Adrenal gland (tissue), 12 donors: Measurements from ENCODE around the gene MPEG1. TPM values are rescaled to one million over a fixed set of nuclear protein-coding genes. Genes with fewer than 3 reads are reported as not detected.
A peak's percentile ranks its signal among the peaks of the same experiment; 100 is the strongest.

Experiments
- DNase-seq, 7 donors: peaks; one replicate each; pipeline ENCODE4 v3.0.0-alpha.2; 2019 to 2020
- H3K27ac ChIP-seq, 5 donors: fragments of 200-600 bp; sonication (generic) in 4 of 5; 1 replicate in 3 of 5; 2 replicates in 2 of 5; pipeline versions ENCODE4 v1.5.1 to v1.8.0; 2016 to 2020; ENCODE audit warnings: mild to moderate bottlenecking in 1 of 5
- H3K27me3 ChIP-seq: fragments of 200-600 bp; 2 replicates; pipeline ENCODE4 v1.8.0; 2021
- H3K36me3 ChIP-seq, 2 donors: fragments of 200-600 bp; replicated peaks in 1 of 2; 1 replicate in 1 of 2; 2 replicates in 1 of 2; pipeline versions ENCODE4 v1.5.1 to v1.8.0; 2018 to 2022
- H3K4me1 ChIP-seq, 2 donors: fragments of 200-600 bp; replicated peaks in 1 of 2; 1 replicate in 1 of 2; 2 replicates in 1 of 2; pipeline versions ENCODE4 v1.5.1 to v1.8.0; 2018 to 2021
- H3K4me3 ChIP-seq, 4 donors: fragments of 200-600 bp; sonication (generic) in 3 of 4; one replicate each; pipeline ENCODE4 v1.5.1; 2016 to 2018
- H3K9me3 ChIP-seq, 3 donors: fragments of 200-600 bp; sonication (generic) in 1 of 3; replicated peaks in 1 of 3; 1 replicate in 2 of 3; 2 replicates in 1 of 3; pipeline versions ENCODE4 v1.5.1 to v1.8.0; 2016 to 2021
- CTCF ChIP-seq, 6 experiments: fragments of 450-650 bp in 4 of 6; fragments of 200-600 bp in 2 of 6; sonication (generic) in 1 of 6; IDR thresholded peaks; 1 replicate in 5 of 6; 2 replicates in 1 of 6; pipeline versions ENCODE4 v1.5.1 to v1.8.0; 2016 to 2021; ENCODE audit warnings: antibody characterized with exemption in 6 of 6, mild to moderate bottlenecking in 2 of 6, moderate library complexity in 1 of 6
- POLR2A ChIP-seq, 2 donors: fragments of 450-650 bp; IDR thresholded peaks; one replicate each; pipeline ENCODE4 v1.6.1; 2017; ENCODE audit warnings: antibody characterized with exemption in 2 of 2, mild to moderate bottlenecking in 2 of 2, moderate library complexity in 1 of 2
- WGBS, 4 donors: extraction: QIAGEN DNeasy Blood & Tissue Kit in 2 of 4; methylation state at CpG; one replicate each; pipeline versions ENCODE4 v1.1.5 to v1.1.7; 2013 to 2017; 5-methylcytosine and 5-hydroxymethylcytosine counted together
- intact Hi-C, 2 donors: fragments of 100-400 bp; cut with DNase I; formaldehyde crosslinking; loops; one replicate each; pipeline versions ENCODE4 v1.14.1 to v1.15.0; 2022 to 2023
- polyA plus RNA-seq, 3 donors: library from polyadenylated mRNA; stranded (reverse); fragments of 200-250 nt in 2 of 3; fragments of 350-450 nt in 1 of 3; fragmentation: Illumina TruSeq in 1 of 3; extraction: RNeasy Lipid Tissue Mini Kit (QIAGEN cat#74804) in 1 of 3; gene quantifications; one replicate each; pipeline ENCODE4 v1.2.3, GENCODE V29; 2013 to 2014
- total RNA-seq, 9 donors: library from RNA; depleted of rRNA in 4 of 9; stranded (reverse); fragments of >200 nt in 4 of 9; fragments of 120-200 nt in 1 of 9; fragmentation: NEBNext Ultra II Directional in 1 of 9; extraction: Animal tissue kit (Norgen Biotek cat#: 25700) in 1 of 9; gene quantifications; one replicate each; pipeline versions ENCODE4 v1.1.0 to v1.2.4, GENCODE V29; 2013 to 2023
- donor health status: healthy with polysubstance abuse.
- donor health status: Bipolar disorder and iron deficiency.
- donor health status: DM: yes; HTN: yes; CAD: no.
- donor health status: DM: no; HTN: no; CAD: no.
- donor health status: DM: no; HTN: no; CAD: no.
- donor health status: DM: yes; HTN: yes; CAD: no.

MPEG1 gene
- total and polyA plus RNA-seq, 12 donors = 4.5 to 54.8 (median 24.0) TPM

GRCh38 chr11:59216641-59217564 lies 4.2 kb upstream of the MPEG1 start:
- no peaks in the 10 kb centered on the region for H3K27me3 ChIP-seq
- peak overlapping the region in 3 of 5 donors; percentile 10 to 82 (median 14) for H3K27ac ChIP-seq
- no peaks in the 10 kb centered on the region for H3K36me3 ChIP-seq
- peaks cover 0 to 11% of the 10 kb centered on the region in 2 donors for H3K4me1 ChIP-seq
- no peaks in the 10 kb centered on the region for H3K9me3 ChIP-seq
- H3K4me3 ChIP-seq = no peak overlapping the region
- intact Hi-C loops = no loop called here
- DNase-seq = peak in 6 of 7 donors; percentile 32 to 72 (median 54)
- WGBS, 4 donors = 33 to 50% (median 44%) methylated on average over 9 of the region's 9 CpGs
- TF ChIP-seq CTCF (IDR thresholded peaks at IDR 0.05) = no peak
- TF ChIP-seq POLR2A (IDR thresholded peaks at IDR 0.05) = no peak

GRCh38 chr11:59214141-59214893 lies 1.6 kb upstream of the MPEG1 start:
- intact Hi-C loops = no loop called here
- Histone ChIP-seq H3K4me3 (no peak overlapping the region), H3K4me1 (peaks cover 0 to 3% of the 10 kb centered on the region in 2 donors), H3K9me3 (no peaks in the 10 kb centered on the region), H3K27ac (no peak overlapping the region), H3K36me3 (no peaks in the 10 kb centered on the region), H3K27me3 (no peaks in the 10 kb centered on the region)
- TF ChIP-seq POLR2A (IDR thresholded peaks at IDR 0.05) (no peak), CTCF (IDR thresholded peaks at IDR 0.05) (no peak)
- DNase-seq = no peak
- WGBS, 4 donors = 70 to 90% (median 72%) methylated on average over 2 of the region's 2 CpGs

- intact Hi-C loops = no loop called here
- Histone ChIP-seq H3K4me3 (peak overlapping the region in 1 of 4 donors; percentile 16), H3K27ac (peak overlapping the region in 3 of 5 donors; percentile 4 to 50 (median 13)), H3K9me3 (no peaks in the 10 kb centered on the region), H3K36me3 (no peaks in the 10 kb centered on the region), H3K4me1 (peaks cover 0 to 7% of the 10 kb centered on the region in 2 donors), H3K27me3 (no peaks in the 10 kb centered on the region)
- no peak for DNase-seq
- 65 to 83% (median 72%) methylated on average over 7 of the region's 7 CpGs for WGBS, 4 donors
- TF ChIP-seq CTCF (IDR thresholded peaks at IDR 0.05) = no peak
- TF ChIP-seq POLR2A (IDR thresholded peaks at IDR 0.05) = no peak
These were observed 505 bp downstream of the MPEG1 start for GRCh38 chr11:59212222-59212621.

- intact Hi-C loops = loop anchor here (5.0 kb wide), 1 partner anchor 37 kb away; the partner anchor contains the start of gene DTX4 (in 2 of the 2)
- Histone ChIP-seq H3K9me3 (no peaks in the 10 kb centered on the region), H3K4me1 (peaks cover 0 to 8% of the 10 kb centered on the region in 2 donors), H3K27me3 (no peaks in the 10 kb centered on the region), H3K27ac (no peak overlapping the region), H3K36me3 (peaks cover 0 to 6% of the 10 kb centered on the region in 2 donors), H3K4me3 (peak overlapping the region in 1 of 4 donors; percentile 3)
- no peak for DNase-seq
- WGBS, 4 donors = 50 to 66% (median 58%) methylated on average over 2 of the region's 2 CpGs
- TF ChIP-seq POLR2A (IDR thresholded peaks at IDR 0.05) (no peak), CTCF (IDR thresholded peaks at IDR 0.05) (no peak)
These were observed 3.8 kb downstream of the MPEG1 start for GRCh38 chr11:59208956-59209355.
